GM19043 (cell line): ENCODE data around the gene LMCD1.

Experiments used
- ATAC-seq: cut with Tn5 transposase; IDR thresholded peaks from one replicate; pipeline ENCODE4 v1.9.1; 2021; ENCODE audit warnings: low read depth; ENCODE audit not compliant: unreplicated experiment

LMCD1 gene

DNA sequence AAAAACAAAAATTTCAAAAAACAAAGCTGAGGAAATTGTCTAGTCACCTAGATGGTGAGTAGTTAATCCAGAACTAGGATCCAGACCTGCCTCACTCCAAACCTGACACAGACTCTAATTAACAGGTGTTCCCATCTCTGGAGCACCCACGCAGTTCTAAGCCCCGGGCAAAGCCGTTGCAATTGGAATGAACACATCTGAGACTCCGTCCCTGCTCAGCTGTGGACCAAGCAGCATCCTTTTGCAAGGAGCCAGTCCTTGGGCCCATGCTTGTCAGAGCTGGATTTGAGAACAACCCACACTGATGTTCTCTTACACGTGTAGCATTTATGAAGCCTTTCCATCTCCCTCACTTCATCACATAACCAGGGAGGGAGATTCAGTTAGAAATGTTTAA is 54.8 kb downstream of the LMCD1 start:
- ATAC-seq: no peak

DNA sequence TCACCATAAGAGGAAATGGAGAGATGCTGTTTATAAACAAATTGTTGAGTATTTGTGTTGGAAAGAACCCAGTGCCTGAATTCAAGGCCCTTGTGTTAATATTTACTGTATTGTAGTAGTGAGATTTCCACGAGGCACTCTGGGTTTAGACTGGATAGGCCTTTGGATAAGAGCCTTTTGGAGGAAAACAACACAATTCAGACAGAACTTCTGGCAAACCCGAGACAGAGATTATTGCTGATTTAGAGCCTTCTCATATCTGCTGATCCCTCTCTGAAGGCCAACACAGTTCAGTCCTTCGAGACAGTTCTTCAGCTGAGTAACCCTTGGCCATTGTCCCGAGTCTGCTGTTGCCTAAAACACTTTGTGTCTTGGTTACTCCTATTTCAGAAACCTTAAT is 55.7 kb downstream of the LMCD1 start:
- ATAC-seq: no peak

DNA sequence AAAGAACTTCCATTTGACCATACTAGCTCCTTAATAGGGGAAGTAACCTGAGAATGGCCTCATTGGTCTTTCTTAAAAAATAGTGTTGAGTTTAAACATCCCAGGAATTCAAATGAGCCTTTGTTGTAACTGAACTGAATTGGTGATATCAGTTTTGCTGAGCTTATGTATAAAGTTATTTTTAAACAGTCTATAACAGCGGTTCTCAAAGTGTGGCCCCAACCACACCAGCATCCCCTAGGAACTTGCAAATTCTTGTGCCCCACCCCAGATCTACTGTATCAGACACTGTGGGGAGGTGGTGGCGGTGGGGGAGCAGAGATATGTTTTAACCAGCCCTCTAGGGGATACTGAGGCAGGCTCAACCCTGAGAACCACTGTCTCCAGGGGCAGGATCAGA is 57.0 kb downstream of the LMCD1 start:
- no peak for ATAC-seq

DNA sequence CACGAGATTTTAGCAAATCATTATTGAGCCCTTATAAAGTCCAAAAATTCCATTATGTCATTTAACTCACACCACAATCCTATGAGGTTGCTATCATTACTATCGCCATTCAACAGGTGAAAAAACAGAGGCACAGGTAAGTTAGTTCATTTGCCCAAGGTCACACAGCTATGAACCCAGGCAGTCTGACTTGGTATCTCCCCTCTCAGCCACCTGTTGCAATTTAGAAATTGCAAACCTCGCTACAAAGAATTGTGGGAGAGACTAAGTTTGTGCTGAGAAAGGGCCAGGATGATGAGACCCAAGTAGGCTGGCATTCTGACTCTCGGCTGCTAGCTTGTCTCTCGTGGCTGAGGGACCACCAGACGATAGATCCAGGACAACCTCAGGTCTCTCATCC is 57.7 kb downstream of the LMCD1 start:
- ATAC-seq: no peak

DNA sequence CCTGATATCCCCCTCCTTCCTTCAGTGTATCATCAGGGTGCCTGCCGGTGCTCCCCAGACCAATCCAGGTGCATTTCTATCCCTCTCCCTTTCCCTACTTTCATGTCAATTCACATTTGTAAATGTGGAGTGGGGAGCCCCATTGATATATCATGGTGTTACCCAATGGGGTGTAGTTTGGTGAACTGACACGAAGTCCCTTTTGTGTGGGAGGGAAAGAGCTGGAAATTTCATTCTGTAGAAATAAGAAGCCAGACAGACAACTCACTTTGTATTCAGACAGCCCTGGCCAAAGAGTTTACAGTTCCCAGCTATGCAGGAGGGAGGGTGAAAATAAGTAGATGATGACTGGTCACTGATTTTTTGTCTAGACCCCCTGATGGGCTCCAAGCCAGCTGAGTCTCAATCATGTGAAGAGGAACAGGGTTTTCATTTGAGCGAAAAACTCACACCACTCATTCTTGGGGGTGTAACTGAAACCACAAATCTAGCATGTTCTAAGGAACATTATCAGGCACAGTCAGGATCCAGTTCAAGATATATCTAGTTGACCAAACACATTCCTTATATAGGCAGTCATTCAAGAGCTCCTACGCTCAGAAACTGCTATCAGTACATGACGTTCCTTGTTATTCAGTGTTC is 58.9 kb downstream of the LMCD1 start:
- ATAC-seq: no peak

DNA sequence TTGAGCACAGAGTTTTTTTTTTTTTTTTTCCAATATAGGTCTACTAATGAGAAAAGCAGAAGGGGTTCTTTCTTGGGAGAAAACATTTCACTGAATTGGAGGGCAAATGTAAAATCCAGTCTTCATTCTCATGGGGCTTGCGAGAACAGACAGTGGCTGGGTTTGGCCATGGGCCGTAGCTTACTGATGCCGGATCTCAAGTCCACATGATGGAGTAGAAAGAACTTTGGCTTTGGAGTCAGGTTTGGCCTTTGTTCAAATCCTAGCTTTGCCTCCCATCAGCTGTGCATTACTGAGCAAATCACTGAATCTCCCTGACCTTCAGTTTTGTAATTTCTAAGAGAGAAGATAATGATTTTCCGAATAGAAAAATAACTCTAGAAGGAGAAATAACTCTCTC is 59.7 kb downstream of the LMCD1 start:
- no peak for ATAC-seq

DNA sequence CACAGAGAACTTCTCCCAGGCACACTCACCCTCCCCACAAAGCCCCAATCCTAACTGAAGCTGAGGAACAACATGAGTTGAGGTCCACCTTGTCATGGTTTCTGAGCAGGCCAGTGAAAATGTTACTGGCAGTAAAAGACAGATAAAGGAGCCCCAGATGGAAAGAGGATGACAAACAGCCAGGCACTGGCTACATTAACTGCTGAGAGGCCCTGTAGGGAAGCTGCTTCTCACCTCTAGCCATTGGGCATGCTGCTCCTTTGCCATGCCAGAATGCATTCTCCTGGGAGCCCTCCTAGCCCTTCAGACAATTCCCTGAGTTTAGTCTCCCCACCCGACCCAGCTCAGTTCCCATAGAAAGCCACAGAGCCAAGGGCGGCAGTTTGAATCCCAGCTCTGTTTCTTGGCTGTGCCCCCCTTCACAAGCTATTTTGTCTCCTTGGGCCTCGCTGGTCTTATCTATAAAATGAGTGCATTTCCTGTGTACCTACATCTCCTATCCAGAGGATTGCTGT is 60.5 kb downstream of the LMCD1 start:
- no peak for ATAC-seq

DNA sequence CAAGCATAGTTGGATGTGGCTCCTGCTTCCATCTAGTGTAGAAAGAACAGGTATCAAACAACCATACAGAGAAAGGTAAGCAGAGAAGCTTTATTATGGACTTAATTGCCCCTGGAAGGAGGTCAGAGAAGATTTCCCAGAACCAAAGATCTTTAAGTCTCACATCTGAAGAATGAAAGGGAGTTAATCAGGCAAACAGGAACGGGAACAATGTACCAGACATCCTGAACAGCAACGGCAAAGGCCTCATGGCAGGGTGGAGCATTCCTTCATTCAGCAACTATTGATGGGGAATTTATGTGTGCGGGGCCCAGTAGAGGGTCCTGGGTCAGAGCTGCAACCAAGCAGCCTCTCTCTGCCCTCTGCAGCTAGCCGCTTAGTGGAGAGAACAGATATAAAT is 61.5 kb downstream of the LMCD1 start:
- no peak for ATAC-seq

DNA sequence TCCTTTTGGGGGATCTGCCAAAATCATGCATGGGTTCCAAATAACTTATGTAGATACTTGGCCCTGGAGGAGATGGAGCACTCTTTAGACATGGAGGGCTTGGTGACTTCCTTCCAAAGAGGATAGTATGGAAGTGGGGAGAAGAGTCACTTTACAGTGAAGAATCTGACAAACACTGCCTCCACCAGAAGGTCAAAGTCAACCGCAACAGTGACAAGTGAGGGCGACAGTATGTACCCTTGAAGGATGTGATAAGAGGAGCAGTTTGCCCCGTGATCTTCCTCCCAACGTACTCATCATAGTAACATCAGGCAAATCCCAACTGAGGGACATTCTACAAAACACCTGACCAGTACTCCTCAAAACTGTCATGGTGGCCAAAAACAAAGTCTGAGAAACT is 62.0 kb downstream of the LMCD1 start:
- ATAC-seq: no peak

DNA sequence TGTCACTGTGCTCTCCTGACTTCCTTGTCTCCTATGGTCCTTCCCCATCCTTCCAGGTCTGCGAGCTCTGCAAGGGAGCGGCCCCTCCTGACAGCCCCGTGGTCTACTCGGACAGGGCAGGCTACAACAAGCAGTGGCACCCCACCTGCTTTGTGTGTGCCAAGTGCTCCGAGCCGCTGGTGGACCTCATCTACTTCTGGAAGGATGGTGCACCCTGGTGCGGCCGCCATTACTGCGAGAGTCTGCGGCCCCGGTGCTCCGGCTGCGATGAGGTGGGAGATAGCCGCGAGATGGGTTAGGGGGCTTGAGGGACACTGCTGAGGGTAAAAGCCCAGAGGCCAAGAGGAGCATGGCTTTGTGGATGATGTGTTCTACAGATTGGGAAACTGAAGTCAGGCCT is 63.8 kb downstream of the LMCD1 start:
- ATAC-seq: no peak

DNA sequence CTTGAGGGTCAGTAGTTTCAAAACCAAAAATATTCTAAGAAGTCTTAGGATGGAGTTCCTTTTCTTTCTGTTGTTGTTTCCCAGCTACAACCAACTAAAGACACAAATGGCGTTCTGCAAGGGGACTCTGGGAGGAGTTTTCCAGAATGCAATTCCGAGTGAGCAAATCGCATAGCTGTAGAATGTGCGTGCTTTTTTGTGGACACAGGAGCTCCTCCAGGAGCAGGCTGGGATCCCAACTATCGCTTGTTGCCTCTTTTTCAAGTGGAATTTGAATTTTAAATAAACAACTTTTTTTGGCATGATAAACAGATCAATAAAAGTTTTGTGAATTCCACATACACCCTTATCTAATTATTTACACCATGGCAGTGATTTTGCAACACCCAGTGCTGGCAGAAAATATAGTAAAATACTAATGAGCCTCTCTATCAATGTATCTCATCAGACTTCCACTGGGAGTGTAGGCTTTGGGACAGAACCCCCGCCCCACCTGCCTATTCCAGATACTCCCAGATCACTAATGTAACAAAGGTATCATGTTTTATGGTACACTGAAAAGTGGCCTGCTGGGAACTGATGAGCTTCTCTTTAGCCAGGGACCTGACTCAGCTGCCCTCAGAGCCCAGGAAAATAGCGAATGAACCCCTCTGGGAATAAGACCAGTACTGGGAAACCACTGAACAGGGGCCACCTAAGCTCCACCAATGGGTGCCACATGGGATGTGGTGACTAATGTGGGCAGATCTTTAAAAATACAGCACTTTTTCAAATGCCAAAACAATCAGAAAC is 66.4 kb downstream of the LMCD1 start:
- ATAC-seq: no peak

DNA sequence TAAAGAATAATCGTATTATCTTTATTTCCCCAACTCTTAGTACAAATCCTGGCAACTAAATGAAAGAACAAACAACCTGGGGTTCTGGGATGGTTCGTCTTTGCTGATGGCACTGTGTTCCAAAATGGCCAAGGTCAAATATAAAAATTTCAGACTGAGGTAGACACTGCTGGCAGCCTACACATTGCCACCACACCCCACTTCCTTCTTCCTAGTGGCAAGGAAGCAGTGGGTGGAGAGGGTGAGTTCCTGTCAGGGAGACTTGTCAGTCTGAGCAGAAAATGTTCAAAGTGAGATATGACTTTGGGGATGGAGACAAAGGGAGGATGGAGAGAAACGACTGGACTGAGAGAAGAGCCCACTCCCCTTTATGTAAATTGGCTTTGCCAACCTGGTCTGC is 69.6 kb downstream of the LMCD1 start:
- no peak for ATAC-seq

DNA sequence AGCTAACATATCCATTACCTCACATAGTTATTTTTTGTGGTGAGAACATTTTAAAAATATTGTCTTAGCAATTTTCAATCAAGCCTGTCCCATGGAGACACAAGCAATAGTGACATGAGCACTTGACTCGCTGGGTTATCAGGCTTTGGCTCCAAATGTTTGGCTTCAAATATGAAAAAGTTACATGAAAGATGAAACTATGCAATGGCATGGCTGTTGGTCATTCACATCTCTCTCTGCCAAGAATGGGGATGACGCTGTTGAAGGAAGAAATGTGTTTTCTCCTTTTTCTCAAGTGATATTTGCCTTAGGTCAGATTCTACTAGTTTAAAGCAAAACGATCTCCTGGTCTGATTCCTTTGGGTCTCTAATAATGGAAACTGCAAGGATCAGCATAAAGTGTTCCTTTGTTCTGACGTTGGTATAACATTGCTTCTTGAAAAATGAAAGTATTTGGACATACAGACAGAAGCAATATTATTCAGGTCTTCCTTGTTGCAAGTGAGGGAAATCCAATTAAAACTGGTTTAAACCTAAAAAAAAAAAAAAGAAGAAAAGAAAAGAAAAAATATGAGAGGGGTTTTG is 71.8 kb downstream of the LMCD1 start:
- no peak for ATAC-seq

DNA sequence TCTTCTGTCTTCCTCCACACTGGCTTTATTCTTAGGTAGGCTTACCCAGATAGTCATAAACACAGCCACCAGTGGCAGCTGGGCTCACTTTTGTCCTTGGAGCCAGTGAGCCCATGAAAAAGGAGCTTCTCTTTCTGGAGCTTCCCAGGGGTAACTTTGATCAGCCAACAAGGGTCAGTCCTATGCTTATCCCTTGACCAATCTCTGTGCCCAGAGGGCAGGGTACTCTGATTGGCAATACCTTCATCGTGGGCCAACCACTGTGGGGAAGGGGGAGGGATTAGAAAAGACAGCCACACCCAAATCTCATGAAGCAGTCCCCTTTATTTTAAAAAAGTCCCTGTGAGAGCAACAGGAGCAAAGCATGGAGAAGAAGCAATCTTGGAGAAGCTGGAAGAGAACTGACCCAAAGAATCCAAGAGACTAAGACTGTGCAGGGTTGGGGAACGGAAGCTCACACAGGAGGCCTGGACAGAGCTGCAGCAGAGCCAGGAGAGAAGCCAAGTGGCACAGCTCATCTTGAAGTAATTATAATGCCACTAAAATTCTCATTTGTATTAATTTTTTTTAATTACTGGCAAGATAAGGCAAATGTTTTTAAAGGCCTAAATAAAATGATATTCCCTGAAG is 72.5 kb downstream of the LMCD1 start:
- no peak for ATAC-seq

DNA sequence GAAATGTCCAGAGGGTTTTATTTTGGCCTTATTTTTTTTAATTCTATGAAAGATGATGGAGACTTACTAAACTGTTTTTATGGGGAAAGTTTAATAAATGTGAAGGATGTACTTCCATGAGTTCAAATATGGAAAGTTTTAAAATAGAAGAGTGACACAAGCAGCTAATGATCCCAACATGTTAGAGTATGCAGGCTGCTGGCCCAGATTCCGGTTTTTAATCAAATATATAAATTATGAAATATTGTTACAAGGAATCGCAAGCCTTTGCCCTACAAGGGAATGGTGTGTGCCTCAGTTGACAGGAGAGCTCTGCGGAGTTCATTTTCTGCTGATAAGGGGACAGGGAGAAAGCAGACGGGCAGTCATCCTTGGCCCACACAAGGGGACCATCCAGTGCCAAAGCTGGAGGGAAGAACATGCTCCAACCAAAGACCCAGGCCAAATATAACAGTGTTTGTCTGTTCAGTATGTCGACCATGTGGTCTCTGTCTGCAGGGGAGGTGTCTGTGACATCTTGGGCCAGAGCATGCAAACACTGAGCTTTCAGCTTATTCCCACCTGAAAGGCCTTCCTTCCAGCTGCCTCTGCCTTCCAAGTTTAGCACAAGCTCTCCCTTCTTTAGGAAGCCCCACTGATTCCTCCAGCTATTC is 73.2 kb downstream of the LMCD1 start:
- no peak for ATAC-seq

DNA sequence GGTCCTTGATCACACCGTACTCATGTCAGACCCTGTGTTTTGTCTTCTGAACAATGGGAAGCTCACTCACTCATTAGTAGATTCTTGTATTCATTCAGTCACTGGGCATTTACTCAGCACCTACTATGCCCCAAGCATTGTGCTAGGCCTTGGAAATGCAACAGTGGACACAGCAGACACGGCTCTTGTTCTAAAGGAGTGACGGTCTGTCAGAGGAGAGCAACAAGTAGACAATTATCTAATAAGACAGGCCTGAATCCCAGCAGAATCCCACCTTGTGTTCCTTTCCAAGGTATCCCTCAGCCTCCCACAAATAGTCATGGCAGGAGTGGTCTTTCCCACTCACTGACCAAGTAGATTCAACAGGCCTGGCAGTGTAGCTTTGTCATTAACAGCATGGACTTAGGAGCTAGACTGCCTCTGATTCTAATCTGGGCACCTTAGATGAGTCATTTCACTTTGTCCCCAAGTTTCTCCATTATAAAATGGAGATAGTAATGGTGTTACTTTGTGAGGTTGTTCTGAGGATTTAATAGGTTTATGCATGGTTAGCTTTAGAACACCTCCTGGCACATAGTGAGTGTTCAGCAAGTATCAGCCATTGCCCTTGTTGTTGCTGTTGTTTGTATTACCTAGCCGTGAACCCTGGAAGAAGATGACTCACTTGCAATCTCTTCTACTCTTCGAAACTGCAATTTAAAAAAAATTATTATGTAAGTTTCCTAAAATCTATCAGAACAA is 73.9 kb downstream of the LMCD1 start:
- ATAC-seq: no peak

DNA sequence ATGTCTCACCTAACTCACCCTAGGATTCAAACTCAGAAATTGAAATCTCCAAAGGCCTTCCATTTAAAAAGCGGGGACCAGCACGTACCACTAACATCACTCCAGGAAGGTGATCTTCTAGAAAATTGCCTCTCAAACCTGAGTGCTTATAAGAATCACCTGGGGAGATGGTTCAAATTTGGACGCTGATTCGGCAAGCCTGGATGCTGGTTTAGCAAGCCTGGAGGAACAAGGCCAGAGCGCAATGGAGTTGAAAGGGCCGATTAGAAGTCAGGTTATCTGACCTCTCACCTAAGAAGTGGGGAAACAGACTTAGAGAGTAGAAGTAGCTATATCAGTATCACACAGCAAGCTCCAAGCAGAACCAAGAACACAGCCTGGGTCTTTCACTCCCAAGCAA is 74.8 kb downstream of the LMCD1 start:
- no peak for ATAC-seq

DNA sequence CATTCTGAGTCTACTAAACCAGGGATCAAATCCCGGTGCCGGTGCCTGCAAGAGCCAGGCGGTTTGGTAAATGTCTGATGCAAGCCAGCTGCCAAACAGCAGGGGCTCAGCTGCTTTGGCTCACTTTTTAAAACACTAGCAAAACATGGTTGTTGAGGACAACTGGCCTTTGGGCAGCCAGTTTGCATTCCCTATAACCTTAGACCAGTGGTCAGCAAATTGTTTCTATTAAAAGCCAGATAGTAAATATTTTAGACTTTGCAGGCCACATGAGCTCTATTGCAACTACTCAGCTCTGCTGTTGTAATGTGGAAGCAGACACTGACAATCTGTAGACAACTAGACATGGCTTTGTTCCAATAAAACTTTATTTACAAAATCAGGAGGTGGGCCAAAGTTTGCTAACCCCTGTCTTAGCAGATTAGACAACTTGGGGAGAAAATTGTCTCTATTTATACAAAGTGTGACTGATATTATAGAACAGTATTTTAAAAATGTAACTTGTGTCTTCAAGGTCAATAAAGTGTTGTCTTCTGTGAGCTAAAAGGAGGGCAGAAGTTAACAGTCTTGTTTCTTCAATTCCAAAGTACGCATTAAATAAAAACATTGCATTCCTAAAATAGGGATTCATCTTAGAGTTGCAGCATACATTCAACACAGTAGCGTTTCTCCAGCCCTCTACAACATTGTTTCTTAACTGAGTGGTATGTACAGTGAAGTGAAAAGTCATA is 75.4 kb downstream of the LMCD1 start:
- ATAC-seq: no peak

DNA sequence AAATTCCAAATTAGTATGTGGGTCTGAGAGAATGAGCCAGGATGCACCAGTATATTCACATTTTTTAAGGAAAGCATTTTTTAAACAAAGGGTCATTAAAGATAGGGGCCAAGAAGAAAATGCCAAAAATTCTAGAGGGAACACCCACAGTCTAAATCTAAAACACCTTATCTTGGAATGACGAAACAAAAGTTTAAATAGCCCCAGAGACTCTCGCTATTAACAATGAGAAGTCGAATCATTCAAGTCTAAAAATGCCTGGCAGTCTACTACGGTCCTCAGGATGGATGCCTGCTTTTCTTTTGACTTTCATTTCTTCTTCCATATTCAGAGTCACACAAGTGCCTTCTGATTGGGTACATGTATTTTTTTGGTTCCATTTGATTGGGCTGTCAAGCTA is 76.7 kb downstream of the LMCD1 start:
- no peak for ATAC-seq

DNA sequence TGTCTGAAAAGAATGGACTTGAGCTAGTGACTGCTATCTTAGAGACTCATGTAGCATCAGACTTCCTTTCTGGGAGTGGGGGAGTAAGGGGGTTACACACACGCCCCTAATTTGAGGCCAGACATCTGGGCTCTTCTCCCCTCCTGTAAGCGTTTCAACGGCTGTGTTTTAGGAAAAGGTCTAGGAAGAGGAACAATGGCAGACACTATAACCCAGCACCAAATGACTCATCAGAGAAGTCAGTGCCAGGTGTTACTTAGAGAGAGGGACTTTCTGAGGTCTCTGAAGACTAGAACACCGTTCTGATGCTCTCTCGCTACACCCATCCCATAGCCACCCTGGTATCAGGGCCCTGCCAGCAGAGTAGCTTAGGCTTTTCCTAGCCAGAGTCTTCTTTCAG is 77.5 kb downstream of the LMCD1 start:
- ATAC-seq: peak; percentile 97
